COLO829 (cell line): ENCODE data around the gene TMEM214.
A peak's percentile ranks its signal among the peaks of the same experiment; 100 is the strongest.

Experiments used
- DNase-seq: peaks from one replicate; pipeline ENCODE4 v3.0.0; 2012; ENCODE audit warnings: low spot score

The TMEM214 gene, protein sequence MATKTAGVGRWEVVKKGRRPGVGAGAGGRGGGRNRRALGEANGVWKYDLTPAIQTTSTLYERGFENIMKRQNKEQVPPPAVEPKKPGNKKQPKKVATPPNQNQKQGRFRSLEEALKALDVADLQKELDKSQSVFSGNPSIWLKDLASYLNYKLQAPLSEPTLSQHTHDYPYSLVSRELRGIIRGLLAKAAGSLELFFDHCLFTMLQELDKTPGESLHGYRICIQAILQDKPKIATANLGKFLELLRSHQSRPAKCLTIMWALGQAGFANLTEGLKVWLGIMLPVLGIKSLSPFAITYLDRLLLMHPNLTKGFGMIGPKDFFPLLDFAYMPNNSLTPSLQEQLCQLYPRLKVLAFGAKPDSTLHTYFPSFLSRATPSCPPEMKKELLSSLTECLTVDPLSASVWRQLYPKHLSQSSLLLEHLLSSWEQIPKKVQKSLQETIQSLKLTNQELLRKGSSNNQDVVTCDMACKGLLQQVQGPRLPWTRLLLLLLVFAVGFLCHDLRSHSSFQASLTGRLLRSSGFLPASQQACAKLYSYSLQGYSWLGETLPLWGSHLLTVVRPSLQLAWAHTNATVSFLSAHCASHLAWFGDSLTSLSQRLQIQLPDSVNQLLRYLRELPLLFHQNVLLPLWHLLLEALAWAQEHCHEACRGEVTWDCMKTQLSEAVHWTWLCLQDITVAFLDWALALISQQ

DNA sequence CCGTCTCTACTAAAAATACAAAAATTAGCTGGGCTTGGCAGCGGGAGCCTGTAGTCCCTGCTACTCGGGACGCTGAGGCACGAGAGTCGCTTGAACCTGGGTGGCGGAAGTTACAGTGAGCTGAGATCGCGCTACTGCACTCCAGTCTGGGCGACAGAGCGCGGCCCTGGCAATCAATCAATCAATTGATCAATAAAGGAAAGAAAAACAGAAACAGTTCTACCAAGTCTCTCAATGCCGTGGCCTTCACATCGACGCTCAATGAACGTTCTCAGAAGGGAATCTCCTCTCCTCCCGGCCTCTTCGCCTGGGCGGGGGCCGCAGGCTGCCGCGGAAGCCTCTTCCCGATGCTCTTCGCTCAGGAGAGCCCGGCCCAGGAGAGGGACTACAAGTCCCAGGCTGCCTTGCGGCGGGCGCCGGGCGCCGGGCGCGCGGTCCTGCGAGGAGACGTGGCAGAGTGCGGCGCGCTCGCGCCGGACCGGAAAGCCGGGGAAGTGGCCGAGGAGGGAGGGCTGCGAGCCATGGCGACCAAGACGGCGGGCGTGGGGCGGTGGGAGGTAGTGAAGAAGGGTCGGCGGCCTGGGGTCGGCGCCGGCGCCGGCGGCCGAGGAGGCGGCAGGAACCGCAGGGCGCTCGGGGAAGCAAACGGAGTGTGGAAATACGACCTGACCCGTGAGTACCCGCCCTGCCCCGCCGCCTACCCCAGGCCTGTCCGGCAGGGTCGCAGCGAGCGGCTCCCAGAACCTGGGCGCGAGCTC is at the start of gene TMEM214:
TMEM214 (plus strand) TSS at position 471 of the 758 bp plus-strand sequence; CDS start at position 522, 51 bp downstream.
- DNase-seq: peak; percentile 90

DNA sequence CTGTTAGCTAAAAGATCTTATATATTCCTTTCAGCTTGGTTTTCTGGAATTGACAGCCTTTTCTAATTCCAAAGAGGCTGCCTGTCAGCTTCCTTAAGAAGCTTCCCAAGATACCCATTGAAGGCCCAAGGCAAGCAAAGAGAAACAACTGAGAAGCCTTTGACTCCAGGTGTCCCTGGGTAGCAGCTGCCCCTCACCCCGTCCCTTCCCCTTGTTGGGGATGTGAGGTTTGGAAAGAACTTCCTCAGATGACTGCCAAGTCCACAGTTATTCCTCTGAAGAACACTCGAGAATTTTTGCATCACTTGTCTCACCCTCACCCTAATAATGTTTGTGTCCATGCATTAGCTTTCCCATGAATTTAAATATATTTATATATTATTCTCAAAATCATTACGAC is 49.0 kb upstream of the TMEM214 start:
- no peak for DNase-seq

DNA sequence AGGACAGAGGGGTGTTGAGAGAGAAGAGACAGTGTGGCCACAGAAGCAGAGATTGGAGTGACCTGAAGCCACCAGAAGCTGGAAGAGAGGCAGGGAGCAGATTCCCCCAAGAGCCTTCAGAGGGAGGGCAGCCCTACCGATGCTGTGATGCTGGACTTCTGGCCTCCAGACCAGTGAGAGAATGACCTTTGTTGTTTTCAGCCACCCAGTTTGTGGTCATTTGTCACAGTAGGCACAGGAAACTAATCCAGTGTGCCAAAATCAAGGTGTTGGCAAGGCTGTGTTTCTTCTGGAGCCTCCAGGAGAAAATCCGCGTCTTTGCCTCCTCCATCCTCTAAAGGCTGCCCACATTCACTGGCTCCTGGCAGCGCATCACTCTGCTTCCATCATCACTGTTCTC is 47.0 kb upstream of the TMEM214 start:
- no peak for DNase-seq

DNA sequence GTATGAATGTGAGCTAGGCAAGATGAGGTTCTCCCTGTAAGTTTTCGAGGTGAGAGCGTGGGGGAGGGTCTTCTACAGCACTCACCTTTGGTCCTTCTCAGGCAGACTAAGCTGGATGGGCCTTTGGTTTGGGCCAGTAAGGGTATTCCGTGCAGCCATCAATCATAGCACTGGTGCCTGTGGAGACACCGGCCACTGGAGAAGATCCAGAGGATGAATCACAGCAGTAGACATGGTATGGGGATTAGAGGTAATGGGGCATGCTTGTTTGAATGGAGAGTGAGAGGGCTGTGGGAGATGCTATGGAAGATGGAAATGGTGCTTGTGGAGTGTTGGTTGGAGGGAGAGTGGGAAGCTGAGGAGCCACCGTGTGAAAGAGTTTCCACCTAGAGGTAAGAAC is 46.2 kb upstream of the TMEM214 start:
- no peak for DNase-seq

DNA sequence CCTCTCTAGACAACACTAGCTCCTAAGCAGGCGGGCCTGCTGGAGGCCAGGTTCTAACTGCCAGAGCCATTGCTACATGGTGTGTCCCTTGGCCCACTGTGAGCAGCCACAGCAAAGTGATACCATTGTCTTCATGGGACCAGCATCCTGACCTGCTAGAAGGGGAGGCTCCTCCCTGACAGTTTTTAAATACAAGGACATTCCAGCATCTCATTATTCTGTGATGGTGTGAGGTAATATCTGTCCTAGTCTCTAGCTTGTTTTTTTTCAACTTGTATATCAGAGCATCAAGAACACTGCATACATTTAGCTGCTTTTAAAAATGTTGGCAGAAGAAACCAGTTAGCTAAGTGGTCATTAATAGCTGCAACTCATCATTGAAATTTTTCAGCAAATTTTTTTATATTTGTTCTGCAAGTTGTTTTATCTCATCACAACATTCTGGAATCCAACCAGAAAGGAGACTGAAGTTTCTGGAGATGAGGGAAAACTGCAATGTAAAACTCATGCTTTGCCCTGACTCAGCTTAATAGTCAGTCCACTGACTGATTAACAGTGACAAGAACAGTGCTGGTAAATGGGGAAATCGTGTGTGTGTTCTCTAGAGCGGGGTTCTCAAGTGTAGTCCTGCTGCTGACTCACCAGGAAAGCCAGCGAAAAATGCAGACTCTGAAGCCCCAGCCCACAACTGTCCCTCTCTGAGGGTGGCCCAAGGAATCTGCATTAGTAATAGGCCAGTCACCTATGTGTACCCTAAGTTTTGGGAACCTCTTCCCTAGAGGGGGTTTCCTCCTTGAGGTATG is 44.5 kb upstream of the TMEM214 start:
- DNase-seq: no peak

DNA sequence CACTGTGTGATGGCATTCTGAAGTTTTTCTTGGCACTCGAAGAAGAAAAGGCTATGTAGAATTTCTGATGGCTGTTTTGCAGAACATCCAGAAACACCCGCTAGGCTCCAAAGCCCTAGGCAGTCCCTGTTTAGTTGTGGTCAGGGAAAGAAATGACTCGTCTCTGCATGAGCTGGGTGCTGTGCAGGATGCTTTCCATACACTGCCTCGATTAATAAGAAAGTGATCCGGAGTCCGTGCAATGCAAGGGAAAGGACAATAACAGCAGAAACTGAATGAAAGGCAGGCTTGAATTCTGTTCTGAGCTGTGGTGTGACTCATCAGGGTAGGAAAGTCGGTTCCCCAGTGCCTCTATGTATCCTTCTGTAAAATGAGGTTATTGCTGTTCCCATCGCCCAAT is 43.6 kb upstream of the TMEM214 start:
- peak; percentile 71 for DNase-seq

DNA sequence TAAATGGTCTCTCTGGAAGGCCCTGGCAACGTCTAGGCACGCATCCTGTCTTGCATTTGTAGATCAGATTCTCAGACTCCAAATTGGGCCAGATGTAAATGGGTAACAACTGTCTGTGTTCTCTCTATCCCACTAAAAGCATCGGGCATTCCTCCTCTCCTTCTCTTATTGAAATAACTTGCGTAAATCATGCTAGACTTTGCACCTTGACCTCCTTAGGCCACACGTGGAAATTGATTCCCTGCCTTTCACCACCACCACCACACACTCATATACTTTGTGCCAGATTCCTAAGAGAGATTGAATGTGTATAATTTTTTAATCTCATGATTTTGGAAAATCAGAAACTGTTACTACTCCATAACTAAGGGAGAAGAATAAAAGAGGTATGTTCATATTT is 41.0 kb upstream of the TMEM214 start:
- DNase-seq: no peak

DNA sequence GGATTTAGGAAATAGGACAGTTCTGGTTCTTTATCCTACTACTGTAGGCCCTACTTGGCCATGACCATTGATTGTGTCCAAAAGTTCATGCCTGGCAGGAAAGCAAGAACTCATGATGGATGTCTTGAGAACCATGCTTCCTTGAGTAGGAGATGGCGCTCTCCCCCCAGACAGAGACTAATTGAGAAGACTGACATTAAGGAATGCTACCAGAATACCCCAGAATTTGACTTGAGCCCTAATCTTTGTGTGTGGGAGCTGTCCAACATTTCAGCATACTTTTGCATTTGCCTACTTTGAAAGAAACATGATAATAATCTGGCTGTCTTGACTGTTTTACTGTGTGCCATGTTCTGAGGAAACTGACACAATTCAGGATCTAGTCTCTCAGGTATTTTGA is 39.0 kb upstream of the TMEM214 start:
- DNase-seq: no peak

DNA sequence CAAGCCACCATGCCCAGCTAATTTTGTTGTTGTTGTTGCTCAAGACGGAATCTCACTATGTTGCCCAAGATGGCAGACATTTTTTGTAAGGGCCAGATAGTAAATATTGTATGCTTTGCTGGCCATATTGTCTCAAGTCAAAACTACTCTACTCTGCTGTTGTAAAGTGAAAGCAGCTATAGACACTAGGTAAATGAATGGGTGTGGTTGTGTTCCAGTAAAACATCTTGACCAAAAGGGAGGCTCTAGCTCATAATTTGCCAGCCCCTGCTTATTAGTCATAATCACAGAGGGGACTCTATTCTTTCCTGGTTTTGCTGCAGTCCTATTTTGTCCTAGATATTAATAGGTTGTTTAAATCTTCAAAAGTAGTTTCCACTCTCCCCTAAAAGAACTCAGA is 37.8 kb upstream of the TMEM214 start:
- no peak for DNase-seq

DNA sequence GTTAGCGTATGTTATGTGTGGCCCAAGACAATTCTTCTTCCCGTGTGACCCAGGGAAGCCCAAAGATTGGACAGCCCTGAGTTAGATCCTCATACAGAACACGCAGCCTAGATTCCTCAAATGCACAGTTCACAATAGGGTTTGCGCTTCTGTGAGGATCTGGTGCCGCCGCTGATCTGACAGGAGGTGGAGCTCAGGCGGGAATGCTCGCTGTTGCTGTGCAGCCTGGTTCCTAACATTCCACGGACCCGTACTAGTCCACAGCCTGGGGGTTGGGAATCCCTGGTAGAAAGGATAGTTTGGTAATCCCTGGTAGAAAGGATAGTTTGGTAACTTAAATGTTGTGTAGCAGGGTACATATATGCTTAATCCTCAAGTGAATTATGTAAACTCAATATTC is 35.4 kb upstream of the TMEM214 start:
- no peak for DNase-seq

DNA sequence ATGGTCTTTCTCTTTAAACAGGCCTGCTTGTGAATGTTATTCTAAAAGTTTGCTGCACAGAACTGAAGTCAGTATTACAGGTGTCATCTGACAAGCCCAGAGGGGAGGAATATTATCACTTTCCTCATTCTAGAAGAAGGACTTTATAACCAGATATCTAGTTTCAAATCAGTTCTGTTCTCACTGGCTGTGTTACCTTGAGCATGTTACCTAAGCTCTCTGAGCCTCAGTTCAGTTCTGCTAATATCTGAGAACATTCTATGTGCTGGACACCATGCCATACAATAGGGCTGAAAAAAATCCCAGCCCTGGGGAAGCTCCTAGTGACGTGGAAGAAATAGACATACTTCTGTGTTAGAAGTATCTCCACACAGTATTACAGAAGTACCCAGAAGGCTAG is 34.4 kb upstream of the TMEM214 start:
- no peak for DNase-seq

DNA sequence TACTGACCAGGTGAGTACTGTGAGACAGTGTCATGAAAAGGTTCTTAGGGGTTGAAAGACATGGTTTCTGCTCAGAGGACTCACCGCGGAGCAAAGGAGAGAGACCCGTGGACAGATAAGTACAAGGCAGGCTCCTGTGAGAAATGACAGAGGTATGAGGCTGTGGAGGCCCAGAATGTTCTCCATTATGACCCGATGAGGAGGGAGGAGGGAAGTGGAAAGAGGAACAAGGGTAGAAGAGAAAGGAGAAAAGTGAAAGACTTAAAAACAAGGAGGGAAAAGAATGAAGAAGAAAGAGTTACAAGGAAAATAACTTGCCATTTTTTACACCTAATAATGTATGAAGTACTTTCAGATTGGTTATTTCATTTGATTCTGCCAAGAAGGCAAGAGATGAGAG is 32.5 kb upstream of the TMEM214 start:
- no peak for DNase-seq

DNA sequence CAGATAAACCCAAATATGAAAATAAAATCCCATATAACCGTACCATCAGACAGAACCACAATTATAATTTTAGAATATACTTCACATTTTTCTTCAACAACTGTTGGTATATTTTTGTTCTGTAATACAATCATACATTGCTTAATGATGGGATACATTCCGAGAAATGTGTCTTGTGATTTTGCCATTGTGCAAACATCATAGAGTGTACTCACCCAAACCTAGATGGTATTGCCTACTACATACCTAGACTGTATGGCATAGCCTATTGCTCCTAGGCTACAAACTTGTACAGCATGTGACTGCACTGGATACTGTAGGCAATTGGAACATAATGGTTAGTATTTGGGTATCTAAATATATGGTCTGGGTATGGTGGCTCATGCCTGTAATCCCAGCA is 31.8 kb upstream of the TMEM214 start:
- DNase-seq: no peak

DNA sequence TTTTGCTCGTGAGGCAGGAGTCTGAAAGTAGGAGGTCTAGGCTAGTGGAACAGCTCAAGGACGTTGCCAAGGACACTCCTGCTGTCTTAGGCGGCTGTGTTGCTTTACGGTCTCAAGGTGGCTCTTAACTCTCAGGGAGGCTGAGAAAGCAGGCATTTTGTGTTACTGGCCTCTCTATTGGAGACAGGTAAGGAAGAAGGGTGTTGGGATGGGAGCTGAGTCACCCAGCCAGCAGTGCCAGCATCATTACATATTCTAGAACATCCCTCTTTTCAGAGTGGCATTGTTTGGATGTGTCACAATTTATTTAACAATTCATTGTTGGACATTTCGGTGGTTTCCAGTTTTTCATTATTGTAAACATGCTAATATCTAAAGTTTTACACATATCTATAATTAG is 30.8 kb upstream of the TMEM214 start:
- no peak for DNase-seq

DNA sequence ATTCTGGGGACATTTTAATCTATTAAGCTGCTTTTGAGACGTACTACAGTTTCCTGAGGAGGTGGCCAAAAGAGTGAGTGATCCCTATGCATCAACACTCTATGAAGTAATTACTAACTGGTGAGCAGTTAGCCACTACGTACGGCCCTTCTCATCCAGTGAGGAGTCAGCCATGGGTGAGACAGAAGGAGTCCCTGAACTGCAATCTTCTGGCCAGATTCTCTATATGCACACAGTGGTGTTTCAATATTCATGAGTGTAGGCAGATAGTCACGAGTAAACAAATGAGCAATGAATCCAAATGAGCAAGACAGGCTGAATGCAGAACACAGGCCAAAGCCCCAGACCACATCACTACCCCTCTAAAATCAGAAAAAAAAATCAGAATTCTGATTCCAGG is 29.8 kb upstream of the TMEM214 start:
- no peak for DNase-seq

DNA sequence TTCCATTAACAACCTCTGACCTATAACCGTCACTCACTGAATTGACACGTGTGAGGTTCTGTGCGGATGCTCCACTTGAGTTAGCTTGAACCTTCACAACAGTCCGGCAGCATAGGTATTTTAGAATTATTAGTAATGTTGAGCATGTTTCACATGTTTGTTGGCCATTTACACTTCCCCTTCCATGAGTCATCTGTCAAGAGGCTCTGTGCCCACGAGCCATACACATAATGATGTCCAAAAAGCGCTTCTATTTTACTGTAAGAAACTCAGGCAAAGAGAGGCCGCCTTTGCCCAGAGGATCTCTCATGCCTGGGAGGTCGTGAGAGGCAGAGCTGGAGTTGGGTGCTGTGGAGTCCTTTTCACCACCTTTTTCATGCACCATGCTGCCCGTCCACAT is 28.9 kb upstream of the TMEM214 start:
- peak; percentile 41 for DNase-seq

DNA sequence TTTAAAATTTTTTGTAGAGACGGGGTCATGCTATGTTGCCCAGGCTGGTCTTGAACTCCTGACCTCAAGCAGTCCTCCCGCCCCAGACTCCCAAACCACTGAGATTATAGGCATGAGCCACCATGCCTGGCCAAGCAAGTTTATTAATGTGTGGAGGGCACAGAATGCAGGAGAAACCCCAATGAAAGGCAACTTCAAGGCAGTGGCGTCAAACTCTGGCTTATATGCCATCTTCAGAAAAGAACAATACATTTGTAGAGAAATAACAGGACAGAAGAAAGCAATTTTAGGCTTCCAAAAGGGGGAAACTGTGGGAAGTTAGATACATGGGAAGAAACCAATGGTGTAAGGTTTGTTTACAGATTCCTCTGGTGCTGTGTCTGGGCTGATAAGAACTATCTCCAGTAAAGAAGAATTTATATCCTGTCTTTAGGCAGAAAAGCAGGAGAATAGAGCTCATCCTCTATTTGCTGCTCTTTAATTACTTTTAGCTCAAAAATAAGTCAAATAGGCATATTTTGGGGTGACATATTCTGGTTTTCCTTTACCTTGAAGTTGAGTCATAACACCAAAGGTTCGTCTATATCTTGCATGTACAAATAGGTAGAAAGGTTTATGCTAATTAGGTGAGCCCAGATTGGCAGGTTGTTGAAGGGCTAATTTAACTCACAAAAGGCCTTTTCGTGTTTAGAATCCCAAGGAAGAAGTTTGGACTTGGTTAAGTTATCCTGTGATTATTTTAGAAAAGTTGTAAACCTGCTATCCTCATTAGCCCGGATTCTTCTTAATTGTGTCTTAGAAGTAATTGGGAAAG is 26.0 kb upstream of the TMEM214 start:
- no peak for DNase-seq

DNA sequence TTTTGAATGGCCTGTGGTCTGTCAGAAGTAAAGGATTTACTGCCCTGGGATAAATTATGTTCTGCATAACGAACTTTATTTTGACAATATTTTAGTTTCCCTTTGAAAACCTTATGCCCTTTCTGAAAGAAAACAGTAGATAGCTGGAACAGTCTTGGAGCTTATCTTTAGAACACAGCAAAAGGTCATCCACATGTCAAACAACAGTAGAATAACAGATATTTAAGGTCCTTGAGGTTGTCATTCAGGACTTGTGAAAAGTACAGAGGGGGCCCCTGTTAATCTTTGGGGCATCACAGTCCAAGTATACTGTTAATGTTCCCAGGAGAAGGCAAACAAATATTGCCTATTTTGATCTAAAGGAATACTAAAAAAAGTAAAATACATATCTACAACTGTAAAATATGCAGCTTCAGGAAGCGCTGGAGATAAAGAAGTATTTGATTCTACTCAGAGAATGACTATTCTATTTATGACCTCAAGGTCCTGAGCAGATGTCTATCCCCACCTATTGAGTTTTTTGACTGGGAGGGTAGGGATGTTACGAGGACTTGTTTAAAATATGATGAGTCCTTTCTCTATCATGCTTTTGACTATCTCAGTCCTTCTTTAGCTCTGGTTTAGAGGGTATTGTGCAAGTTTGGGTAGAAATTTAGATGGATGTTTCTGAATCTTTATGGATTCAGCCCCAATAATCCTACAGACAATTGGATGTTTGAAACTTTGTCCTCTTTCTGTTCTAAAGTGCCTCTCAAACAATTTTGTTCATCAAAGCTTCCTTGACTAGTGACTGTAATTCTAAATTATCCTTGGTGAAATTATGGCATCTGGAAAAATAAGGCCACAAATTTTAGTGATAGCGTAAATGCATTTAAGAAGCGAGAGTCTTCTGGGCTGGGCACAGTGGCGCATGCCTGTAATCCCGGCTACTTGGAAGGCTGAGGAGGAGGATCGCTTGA is 25.1 kb upstream of the TMEM214 start:
- no peak for DNase-seq

DNA sequence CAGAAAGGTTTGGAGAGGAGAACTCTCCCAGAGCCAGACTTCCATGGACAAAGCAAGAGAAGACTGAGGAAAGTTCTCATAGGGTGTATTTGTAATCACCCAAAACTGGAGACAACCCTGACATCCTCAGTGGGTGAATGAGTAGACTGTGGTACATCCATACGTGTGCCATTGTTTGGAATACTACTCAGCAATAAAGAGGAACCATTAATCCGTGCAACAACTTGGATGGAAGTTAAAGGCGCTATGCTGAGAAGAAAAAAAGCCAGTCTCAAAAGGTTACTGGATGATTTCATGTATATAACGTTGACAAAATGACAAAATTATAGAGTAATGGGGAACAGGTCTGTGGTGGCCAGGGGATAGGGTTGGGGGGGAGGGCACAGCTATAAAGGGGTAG is 24.1 kb upstream of the TMEM214 start:
- no peak for DNase-seq

DNA sequence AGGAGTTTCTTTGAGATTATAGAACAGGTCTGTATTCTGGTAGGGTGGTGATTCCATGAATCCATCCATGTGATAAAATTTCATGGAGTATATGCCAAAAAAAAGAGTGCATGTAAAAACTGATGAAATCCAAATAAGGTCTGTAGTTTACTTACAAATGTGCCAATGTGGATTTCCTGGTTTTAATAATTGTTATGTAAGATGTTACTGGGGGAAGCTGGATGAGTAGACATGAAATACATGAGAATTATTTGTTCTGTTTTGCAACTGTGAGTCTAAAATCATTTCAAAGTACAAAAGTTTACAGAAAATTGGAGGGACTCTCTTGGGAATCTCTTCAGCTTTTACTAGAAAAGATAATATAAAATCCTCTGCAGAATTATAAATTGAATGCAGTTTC is 23.7 kb upstream of the TMEM214 start:
- no peak for DNase-seq
